RWPE1 (cell line): ENCODE measurements around the gene PTPRK.

Experiments used
- CTCF ChIA-PET: fragments of 350-600 bp; sonication (Branson Sonifier 250); formaldehyde crosslinking; extraction: SDS; loops from one replicate; lab custom pipeline; 2021; lab: Yijun Ruan, JAX
- POLR2A ChIA-PET: fragments of 400-600 bp; formaldehyde crosslinking; extraction: SDS; loops from one replicate; lab custom pipeline; 2020; ENCODE audit warnings: antibody characterized with exemption; ENCODE audit not compliant: low non-redundant PET; lab: Yijun Ruan, JAX
- DNase-seq: peaks from one replicate; pipeline ENCODE4 v3.0.0; 2012; ENCODE audit warnings: low spot score
- H3K27ac ChIP-seq: fragments of 450-650 bp; 2 replicates; pipeline ENCODE4 v1.5.1; 2017
- CTCF ChIP-seq: fragments of 450-650 bp; conservative IDR thresholded peaks from 2 replicates; pipeline ENCODE4 v1.5.1; 2017; ENCODE audit warnings: low read depth, mild to moderate bottlenecking

PTPRK gene

DNA sequence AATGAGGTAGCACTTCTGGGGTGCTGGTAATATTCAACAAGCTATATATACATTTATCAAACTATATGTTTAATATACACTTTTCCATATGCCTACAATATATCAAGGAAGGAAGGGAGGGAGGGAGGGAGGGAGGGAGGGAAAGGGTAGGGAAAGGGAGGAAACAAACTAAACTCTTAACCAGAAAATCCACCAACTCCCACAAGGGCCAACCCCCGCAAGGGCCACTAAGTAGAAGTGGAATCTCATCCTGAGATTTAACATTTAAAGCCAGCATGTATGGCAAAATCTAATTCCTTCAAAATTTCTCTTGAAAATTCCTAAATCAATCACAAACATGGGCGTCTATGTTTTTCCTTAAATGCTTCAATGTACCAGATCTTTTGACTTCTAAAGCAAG, 320.9 kb downstream of the PTPRK start:
- POLR2A ChIA-PET, result no interaction called here
- CTCF ChIA-PET, result interaction anchor here (0.6 kb wide), 1 partner anchor 136 kb away, joined by 3 read pairs; no protein-coding TSS in a partner anchor
- H3K27ac ChIP-seq, result no peak overlapping the region
- DNase-seq, result no peak
- TF ChIP-seq CTCF, result no peak

- no peak overlapping the region for H3K27ac ChIP-seq
- TF ChIP-seq CTCF, result no peak
- POLR2A ChIA-PET, result no interaction called here
- CTCF ChIA-PET, result no interaction called here
- DNase-seq, result no peak
Observed at GRCh38 chr6:128192972-128193371, 327.4 kb downstream of the PTPRK start.

- no peak for DNase-seq
- TF ChIP-seq CTCF, result no peak
- ChIA-PET POLR2A (no interaction called here), CTCF (no interaction called here)
- H3K27ac ChIP-seq, result no peak overlapping the region
Observed at GRCh38 chr6:128188678-128189077, 331.7 kb downstream of the PTPRK start.

DNA sequence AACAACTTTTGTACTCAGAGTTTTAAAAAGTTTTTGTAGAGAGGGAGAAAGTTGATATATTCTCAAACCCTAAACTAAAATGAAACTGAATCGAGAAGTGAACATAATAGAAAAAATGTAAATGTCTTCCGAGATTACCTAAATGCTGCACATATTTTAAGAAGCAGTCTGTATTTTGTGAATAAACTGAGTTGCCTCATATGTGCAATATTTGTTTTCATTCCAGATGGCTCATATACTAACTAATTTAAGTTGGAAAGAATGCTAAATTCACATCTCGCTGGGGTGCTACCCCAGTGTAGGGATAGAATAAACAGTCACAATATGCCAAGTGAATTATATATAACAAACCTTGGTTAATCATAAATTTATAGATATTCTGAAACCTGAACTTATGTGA, 333.7 kb downstream of the PTPRK start:
- CTCF ChIA-PET, result interaction anchor here (0.7 kb wide), 1 partner anchor 28 kb away, joined by 3 read pairs; no protein-coding TSS in a partner anchor
- POLR2A ChIA-PET, result no interaction called here
- no peak for DNase-seq
- H3K27ac ChIP-seq, result no peak overlapping the region
- TF ChIP-seq CTCF, result no peak

DNA sequence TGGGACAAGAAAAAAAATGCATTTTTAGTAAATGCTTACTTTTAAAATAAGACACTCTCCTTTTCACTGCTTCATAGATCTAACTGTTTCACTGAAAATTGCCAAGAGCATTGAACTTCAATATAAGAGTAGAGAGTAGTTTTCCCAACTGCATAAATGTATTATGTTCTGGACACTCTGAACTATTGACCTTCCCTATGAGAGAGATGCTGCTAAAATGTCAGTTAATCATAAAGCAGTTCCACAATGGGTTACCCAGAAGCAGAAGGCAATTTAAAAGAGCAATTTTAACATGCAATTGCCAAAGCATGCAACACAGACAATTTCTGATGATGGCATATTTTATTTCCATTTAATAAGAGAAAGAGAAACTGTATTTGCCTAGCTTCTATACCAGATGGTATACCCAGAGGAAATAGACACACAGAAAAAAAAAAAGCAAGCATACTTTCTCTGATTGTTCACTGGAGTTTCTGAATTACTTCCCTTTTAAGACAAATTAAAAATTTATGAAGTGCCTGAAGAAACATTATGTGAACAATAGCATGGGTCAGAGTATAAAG, 340.4 kb downstream of the PTPRK start:
- ChIA-PET POLR2A (interaction anchor here (0.6 kb wide), 1 partner anchor 418 kb away, joined by 3 read pairs; no protein-coding TSS in a partner anchor), CTCF (no interaction called here)
- H3K27ac ChIP-seq, result no peak overlapping the region
- no peak for DNase-seq
- no peak for TF ChIP-seq CTCF

- no peak overlapping the region for H3K27ac ChIP-seq
- no peak for DNase-seq
- POLR2A ChIA-PET, result no interaction called here
- TF ChIP-seq CTCF, result no peak
- CTCF ChIA-PET, result no interaction called here
Observed at GRCh38 chr6:128174724-128175123, 345.7 kb downstream of the PTPRK start.
